ENCODE data around the gene ARSB. TPM values are rescaled to one million over a fixed set of nuclear protein-coding genes. Genes with fewer than 3 reads are reported as not detected.

The ARSB gene
- total RNA-seq, result 10 to 100 TPM; 10.5 to 11.1 TPM

DNA sequence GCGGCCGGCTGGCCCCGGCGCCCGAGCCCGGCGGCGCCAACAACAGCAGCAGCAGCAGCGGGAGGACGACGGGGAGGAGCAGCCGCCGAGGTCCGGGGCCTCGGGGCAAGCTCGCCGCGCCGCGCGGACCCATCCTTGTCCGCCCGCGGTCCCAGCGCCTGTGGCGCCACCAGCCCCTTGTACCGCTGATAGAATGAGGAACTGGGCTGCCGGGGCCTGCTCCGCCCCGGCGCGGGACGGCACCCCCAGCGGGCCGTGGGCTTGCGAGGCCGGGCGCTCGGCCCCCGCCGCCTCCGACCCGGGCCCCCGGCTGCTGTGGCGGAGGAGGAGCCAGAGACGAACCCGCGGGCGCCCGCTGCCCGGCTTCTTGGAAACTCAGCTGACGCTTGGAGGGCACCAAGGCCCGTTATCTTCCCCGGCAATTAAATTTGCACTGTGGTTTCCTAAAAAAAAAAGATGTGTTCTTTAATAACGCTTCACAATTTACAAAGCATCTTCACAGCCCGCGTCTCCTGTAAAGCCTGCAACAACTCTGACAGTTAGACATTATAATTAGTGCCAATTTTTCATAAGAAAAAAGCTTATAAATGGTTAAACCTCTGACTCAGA, at the start of gene ARSB:
Gene ARSB (minus strand): TSS at position 195 of the 609 bp plus-strand sequence. CDS start 62 bp downstream, at position 133.
- peak; percentile 66 for DNase-seq
- Mint-ChIP-seq H3K27ac (peak within 1 kb of the TSS; percentile 95), H3K9me3 (no peaks in the 10 kb centered on the region)

DNA sequence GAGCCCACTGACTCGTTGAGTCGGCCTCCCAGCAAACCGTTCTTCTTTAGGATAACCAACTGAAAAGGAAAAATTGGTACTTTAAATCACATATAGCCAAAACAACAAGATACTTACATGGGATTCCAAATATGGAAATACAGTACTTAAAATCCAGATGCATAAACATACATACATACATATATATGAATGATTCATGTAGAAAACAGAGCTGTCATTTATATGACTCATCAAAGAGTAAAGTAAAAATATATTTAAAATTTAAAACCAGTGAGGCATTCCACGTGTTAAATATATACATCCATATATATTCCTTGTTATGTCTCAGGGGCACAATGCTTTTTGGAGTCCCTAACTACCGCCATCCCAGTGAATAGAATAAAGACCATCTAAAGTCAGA, 47.7 kb upstream of the ARSB start:
- Mint-ChIP-seq H3K36me3 (ENCODE audit: low read depth) (no peaks in the 10 kb centered on the region), H3K4me3 (no peak overlapping the region), H3K9me3 (no peaks in the 10 kb centered on the region), H3K4me1 (no peaks in the 10 kb centered on the region), H3K27me3 (peaks cover 6% of the 10 kb centered on the region), H3K27ac (no peak overlapping the region)
- CTCF ChIA-PET, result interaction anchor here (1.3 to 2.7 kb wide), 2 partner anchors 8 to 10 kb away, joined by 3 to 10 read pairs; no protein-coding TSS in a partner anchor
- POLR2A ChIA-PET, result no interaction called here
- DNase-seq, result no peak

More for the DNA sequence above, at the start of gene ARSB:
- ChIA-PET POLR2A (interaction anchor here (0.6 to 3.3 kb wide), 25 partner anchors 9 to 1669 kb away, joined by 3 to 26 read pairs (median 5); partner anchors contain the start of genes AP3B1, JMY, MSH3 and SCAMP1), CTCF (interaction anchor here (0.7 to 4.4 kb wide), 12 partner anchors 10 to 625 kb away, joined by 3 to 23 read pairs (median 3); partner anchors contain the start of gene SCAMP1)
- Mint-ChIP-seq H3K4me1 (peaks cover 40% of the 10 kb centered on the region), H3K36me3 (ENCODE audit: low read depth) (peaks cover 3% of the 10 kb centered on the region), H3K27me3 (no peaks in the 10 kb centered on the region), H3K4me3 (peak within 1 kb of the TSS; percentile 86)

DNA sequence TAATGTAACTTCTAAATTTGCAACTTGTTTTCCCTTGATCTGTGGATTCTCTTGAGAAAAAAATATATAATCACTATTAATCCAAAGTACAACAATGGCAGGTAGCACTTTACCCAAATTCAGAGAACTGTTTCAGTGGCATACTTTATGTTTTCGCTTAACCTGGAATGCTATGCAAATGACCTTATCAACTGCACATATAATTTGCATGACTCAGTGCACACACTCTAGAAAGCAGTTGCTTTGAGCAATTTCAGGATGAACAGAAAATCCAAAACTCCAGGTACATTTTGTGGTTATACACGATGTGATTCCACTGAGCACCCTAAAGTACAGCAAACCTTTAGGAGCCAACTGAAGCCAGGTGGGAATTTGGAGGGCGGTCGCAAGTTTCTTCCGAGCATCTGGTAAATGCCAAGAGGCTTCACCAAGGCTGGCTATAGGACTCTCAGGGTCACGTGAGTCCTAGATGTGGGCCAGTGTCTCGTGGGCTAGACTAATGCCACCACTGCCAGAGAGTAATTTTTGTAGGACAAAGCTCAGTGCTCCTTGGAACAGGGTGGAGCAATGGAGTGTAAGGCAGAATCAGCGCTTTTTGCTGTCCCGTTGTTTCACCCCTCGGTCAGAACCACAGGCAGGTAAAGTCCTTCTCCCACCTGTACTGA, 47.1 kb upstream of the ARSB start:
- ChIA-PET CTCF (interaction anchor here (2.7 kb wide), 1 partner anchor 7 kb away, joined by 10 read pairs; no protein-coding TSS in a partner anchor), POLR2A (no interaction called here)
- no peak overlapping the region for H3K27ac Mint-ChIP-seq
- peaks cover 9% of the 10 kb centered on the region for H3K27me3 Mint-ChIP-seq
- no peaks in the 10 kb centered on the region for H3K36me3 Mint-ChIP-seq (ENCODE audit: low read depth)
- H3K4me1 Mint-ChIP-seq, result no peaks in the 10 kb centered on the region
- no peak for DNase-seq
- no peak overlapping the region for H3K4me3 Mint-ChIP-seq
- no peaks in the 10 kb centered on the region for H3K9me3 Mint-ChIP-seq

DNA sequence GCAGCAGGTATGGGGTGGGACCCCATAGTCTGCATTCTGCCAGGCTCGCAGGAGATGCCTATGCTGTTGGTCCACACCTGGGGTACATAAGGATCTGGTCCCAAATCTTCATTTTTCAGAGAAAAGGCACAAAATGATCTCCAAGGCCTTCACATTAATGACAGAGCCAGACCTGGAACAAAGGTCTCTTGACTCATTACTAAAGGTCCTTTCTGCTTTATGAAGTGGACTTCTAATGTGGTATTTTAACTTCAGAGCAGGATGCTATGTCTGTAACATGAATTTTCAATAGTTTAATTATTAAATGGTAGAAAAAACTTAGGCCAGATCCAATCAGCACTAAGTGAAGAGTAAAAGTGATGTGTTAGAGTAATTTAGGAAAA, 46.4 kb upstream of the ARSB start:
- Mint-ChIP-seq H3K36me3 (ENCODE audit: low read depth) (no peaks in the 10 kb centered on the region), H3K9me3 (no peaks in the 10 kb centered on the region), H3K27me3 (peaks cover 14% of the 10 kb centered on the region), H3K4me3 (no peak overlapping the region), H3K27ac (no peak overlapping the region), H3K4me1 (no peaks in the 10 kb centered on the region)
- CTCF ChIA-PET, result no interaction called here
- POLR2A ChIA-PET, result no interaction called here
- DNase-seq, result no peak

DNA sequence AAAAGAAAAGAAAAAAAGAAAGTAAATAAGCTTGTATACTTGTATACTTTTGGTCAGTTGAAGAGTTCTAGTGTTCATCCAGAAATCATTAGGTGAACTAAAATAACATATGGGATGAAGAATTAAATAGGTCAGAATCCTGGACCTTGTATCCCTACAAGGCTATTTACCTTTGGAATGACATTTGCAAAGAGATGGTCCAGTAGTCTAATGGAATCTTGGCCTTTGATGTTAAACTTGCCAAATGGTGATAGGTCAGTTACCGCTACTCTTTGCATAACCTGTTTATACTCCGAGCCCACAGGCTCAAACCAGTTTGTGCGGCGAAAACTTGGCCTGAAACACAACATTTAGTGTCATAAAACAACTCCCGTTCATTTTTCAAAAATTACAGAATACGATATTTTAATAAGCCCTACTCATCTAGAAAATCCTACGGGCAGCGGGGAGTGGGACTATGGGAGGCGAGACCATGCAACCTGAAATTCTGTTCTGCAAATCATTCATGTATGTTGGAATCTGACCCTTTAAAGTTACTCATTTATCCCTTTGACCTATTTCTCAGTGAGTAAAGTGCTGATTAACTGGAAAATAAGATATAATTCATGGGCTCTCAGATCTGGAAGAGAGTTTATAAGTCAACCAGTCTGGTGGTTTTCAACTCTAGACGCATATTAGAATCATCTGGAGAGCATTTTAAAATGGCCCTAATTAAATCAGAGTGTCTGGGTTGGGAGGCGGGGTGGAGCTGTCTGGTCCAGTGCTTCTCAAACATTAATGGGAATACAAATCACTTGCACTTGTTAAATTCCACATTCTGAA, 45.8 kb upstream of the ARSB start:
- Mint-ChIP-seq H3K36me3 (ENCODE audit: low read depth) (no peaks in the 10 kb centered on the region), H3K27ac (no peak overlapping the region), H3K9me3 (no peaks in the 10 kb centered on the region), H3K4me1 (no peaks in the 10 kb centered on the region), H3K27me3 (peaks cover 16% of the 10 kb centered on the region), H3K4me3 (no peak overlapping the region)
- no peak for DNase-seq
- ChIA-PET POLR2A (no interaction called here), CTCF (interaction anchor here (1.1 to 2.5 kb wide), 2 partner anchors 10 to 102 kb away, joined by 4 to 9 read pairs; no protein-coding TSS in a partner anchor)

DNA sequence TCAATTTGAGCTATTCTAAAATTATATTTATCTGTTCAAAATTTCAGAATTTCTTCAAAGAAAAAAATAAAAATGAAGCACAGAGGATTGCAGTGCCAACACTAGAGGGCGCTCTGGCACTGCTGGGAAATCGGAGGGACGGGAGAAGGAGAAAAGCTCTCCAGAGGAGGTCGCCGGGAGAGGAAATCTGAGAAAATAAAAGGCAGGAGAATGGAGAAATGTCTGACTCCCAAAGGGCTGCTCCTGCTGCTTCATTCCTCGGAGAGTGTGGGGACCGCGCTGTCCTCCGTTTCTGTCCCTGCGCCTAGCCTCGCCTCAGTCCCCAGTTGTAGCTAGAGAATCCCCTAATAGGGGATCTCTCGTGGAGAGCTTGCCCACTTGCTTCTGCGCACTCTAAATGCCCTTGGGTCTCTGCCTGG, 40.0 kb upstream of the ARSB start:
- Mint-ChIP-seq H3K36me3 (ENCODE audit: low read depth) (no peaks in the 10 kb centered on the region), H3K27ac (no peak overlapping the region), H3K27me3 (peaks cover 49% of the 10 kb centered on the region), H3K9me3 (no peaks in the 10 kb centered on the region), H3K4me1 (peaks cover 3% of the 10 kb centered on the region), H3K4me3 (no peak overlapping the region)
- ChIA-PET CTCF (interaction anchor here (0.6 to 9.5 kb wide), 36 partner anchors 9 to 658 kb away, joined by 3 to 220 read pairs (median 4); no protein-coding TSS in a partner anchor), POLR2A (no interaction called here)
- peak; percentile 48 for DNase-seq

DNA sequence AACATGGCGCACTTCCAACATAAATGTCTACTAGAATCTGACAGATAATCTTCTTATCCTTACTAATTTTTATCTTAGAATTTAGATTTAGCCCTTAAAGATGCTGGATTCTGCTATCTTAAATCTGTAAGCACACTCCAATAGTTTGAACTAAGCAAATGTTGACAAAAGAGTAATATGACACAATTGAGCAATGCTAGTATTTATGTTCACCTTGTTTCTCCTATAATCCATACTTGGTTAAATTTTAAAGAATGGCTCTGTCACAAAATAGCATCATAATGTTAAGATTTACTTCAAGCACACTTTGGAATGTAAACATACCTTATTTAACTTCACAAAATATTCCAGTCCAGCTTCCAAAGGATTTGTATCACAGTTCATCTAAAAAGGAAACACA, 38.8 kb upstream of the ARSB start:
- Mint-ChIP-seq H3K4me1 (peaks cover 3% of the 10 kb centered on the region), H3K36me3 (ENCODE audit: low read depth) (no peaks in the 10 kb centered on the region), H3K27me3 (peaks cover 58% of the 10 kb centered on the region), H3K27ac (no peak overlapping the region), H3K4me3 (no peak overlapping the region), H3K9me3 (no peaks in the 10 kb centered on the region)
- CTCF ChIA-PET, result interaction anchor here (0.8 to 9.5 kb wide), 16 partner anchors 10 to 441 kb away, joined by 3 to 220 read pairs (median 4); no protein-coding TSS in a partner anchor
- DNase-seq, result no peak
- POLR2A ChIA-PET, result no interaction called here

DNA sequence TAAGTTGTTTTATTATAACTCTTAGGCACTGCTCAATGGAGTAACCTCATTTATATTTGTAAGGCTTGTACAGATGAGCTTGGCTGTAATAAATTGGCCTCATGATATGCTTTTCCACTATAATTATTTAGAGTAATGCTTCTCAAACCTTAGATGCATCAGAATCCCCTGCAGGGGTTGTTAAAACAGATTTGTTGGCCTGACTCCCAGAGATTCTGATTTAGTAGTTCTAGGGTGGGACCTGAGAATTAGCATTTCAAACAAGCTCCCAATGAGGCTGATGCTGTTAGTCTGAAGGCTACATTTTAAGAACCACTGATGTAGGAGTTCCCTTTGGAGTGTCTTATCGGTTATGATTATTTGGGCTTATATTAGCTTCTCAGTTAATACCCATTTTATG, 38.2 kb upstream of the ARSB start:
- no peaks in the 10 kb centered on the region for H3K9me3 Mint-ChIP-seq
- no peak overlapping the region for H3K27ac Mint-ChIP-seq
- peaks cover 58% of the 10 kb centered on the region for H3K27me3 Mint-ChIP-seq
- ChIA-PET POLR2A (interaction anchor here (1.0 kb wide), 1 partner anchor 38 kb away, joined by 3 read pairs; no protein-coding TSS in a partner anchor), CTCF (interaction anchor here (1.1 to 9.5 kb wide), 9 partner anchors 13 to 445 kb away, joined by 3 to 220 read pairs (median 4); partner anchors contain the start of gene ARSB)
- H3K4me1 Mint-ChIP-seq, result peaks cover 3% of the 10 kb centered on the region
- DNase-seq, result no peak
- no peaks in the 10 kb centered on the region for H3K36me3 Mint-ChIP-seq (ENCODE audit: low read depth)
- H3K4me3 Mint-ChIP-seq, result no peak overlapping the region

DNA sequence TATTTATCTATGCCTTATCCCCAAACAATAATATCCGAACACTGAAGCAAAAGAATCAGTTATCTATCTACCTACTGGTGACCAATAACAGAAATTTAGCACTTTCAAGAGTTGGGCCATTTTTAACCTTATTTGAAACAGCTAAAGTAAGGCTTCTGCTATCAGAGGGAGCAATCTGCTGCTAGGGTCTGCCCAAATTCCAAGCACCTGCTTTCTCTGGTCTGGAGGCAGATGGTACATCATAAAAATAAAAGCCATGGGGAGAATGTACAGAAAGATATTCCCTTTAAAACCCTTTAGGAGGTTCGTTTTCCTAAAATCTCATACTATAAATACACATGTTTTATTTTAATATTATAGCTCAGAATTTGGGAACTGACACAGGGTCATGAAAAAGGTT, 37.7 kb upstream of the ARSB start:
- Mint-ChIP-seq H3K4me3 (no peak overlapping the region), H3K36me3 (ENCODE audit: low read depth) (no peaks in the 10 kb centered on the region), H3K27ac (no peak overlapping the region), H3K27me3 (peaks cover 60% of the 10 kb centered on the region), H3K9me3 (no peaks in the 10 kb centered on the region), H3K4me1 (peaks cover 3% of the 10 kb centered on the region)
- no peak for DNase-seq
- CTCF ChIA-PET, result interaction anchor here (1.0 to 9.5 kb wide), 10 partner anchors 11 to 445 kb away, joined by 3 to 220 read pairs (median 4); partner anchors contain the start of gene ARSB
- POLR2A ChIA-PET, result interaction anchor here (1.0 kb wide), 1 partner anchor 37 kb away, joined by 3 read pairs; no protein-coding TSS in a partner anchor

DNA sequence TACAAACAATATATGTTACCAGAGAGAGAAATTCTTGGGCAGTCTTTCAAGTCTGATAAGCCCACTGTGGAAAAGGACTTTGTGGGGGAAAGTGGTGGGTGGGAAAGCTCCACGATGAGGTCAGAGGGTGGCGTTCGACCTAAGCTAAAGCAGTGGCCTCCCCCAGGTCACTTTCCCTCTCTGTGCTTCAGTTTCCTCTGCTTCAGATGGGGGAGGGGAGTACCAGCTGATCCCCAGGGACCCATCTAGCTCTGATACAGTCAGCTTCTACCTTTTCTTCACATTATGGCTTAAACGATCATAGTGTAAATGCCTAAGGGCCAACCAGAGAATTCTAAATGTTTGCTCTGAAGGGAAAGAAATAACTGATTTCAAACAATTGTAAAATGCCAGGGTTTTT, 36.6 kb upstream of the ARSB start:
- ChIA-PET CTCF (interaction anchor here (0.7 to 9.5 kb wide), 9 partner anchors 8 to 447 kb away, joined by 3 to 220 read pairs (median 5); partner anchors contain the start of gene ARSB), POLR2A (no interaction called here)
- no peak for DNase-seq
- Mint-ChIP-seq H3K27ac (no peak overlapping the region), H3K4me3 (no peak overlapping the region), H3K4me1 (peaks cover 3% of the 10 kb centered on the region), H3K36me3 (ENCODE audit: low read depth) (no peaks in the 10 kb centered on the region), H3K9me3 (no peaks in the 10 kb centered on the region), H3K27me3 (peaks cover 62% of the 10 kb centered on the region)

DNA sequence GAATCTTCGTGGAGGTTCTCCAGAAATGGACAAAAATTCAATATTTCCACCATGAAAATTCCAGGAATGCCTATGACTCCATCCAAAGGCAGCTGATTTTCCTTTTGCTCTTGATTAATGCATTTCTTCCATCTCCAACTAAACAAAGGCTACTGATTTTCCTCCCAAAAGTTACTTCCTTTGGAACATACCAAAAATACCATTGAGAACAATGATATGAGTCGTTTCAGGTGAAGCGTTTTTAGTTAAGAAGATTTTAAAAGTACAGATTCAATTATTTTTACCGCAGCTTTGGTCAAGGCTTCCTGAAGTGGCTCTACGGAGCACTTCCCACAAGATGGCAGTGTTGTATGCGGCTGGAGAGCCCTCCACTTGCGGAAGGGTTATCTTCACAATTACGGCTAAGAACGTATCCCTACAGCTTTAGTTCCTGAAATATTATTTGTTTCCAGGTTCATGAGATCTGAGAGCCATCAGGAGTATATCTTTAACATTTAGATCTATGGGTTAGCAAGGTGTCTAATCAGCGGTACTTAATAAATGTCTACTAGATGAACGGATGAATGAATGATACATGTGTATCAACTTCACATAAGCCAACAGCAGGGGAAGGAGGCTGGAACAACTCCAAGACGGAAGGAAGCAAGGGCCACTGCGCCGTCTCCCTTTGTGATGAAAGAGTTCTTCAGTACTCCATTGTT, 35.9 kb upstream of the ARSB start:
- peak; percentile 45 for DNase-seq
- Mint-ChIP-seq H3K4me1 (peaks cover 3% of the 10 kb centered on the region), H3K4me3 (no peak overlapping the region), H3K36me3 (ENCODE audit: low read depth) (no peaks in the 10 kb centered on the region), H3K9me3 (no peaks in the 10 kb centered on the region), H3K27ac (no peak overlapping the region), H3K27me3 (peaks cover 62% of the 10 kb centered on the region)
- ChIA-PET POLR2A (interaction anchor here (2.9 kb wide), 1 partner anchor 36 kb away, joined by 17 read pairs; the partner anchor contains the start of gene ARSB), CTCF (interaction anchor here (0.6 to 9.5 kb wide), 13 partner anchors 9 to 1116 kb away, joined by 3 to 220 read pairs (median 4); partner anchors contain the start of gene ARSB)

DNA sequence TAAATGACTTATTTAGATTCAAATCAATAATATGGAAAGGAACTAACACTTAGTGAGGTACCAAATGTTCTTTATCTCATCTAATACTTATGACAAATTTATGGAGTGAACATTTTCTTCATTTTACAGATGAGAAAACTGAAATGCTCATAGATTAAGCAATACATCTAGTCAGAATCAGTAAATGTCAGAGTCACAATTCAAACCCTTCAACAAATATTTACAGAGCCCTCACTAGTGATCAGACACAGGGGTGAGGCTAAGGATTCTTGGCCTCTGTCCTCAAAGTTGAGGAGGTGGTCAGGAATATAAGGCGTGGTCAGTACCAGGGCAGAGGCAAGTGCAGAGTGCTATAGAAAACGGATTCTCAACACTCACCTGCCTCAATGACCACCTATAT, 29.5 kb upstream of the ARSB start:
- Mint-ChIP-seq H3K9me3 (no peaks in the 10 kb centered on the region), H3K27ac (no peak overlapping the region), H3K27me3 (peaks cover 53% of the 10 kb centered on the region), H3K4me1 (no peaks in the 10 kb centered on the region), H3K36me3 (ENCODE audit: low read depth) (no peaks in the 10 kb centered on the region), H3K4me3 (no peak overlapping the region)
- ChIA-PET CTCF (interaction anchor here (2.2 kb wide), 1 partner anchor 11 kb away, joined by 9 read pairs; no protein-coding TSS in a partner anchor), POLR2A (no interaction called here)
- no peak for DNase-seq

Data from activated CD4-positive, alpha-beta memory T cell treated with anti-CD3 and anti-CD28 coated beads, Interleukin-2, amount 10 ng/mL, durations not matched to agents 7 days and 5 days (primary cell).